ENCODE measurements around the gene SMIM35.

SMIM35 gene

GRCh38 chr11:118000850-118001228 lies 85.9 kb downstream of the SMIM35 start:
- FAIRE-seq, result no peak
- no peak for TF ChIP-seq CTCF (IDR thresholded peaks at IDR 0.05; ENCODE audit: insufficient read depth, missing control alignments)
- no peak for DNase-seq (ENCODE audit: insufficient read length, low spot score)

- TF ChIP-seq CTCF (IDR thresholded peaks at IDR 0.05; ENCODE audit: insufficient read depth, missing control alignments), result no peak
- no peak for DNase-seq (ENCODE audit: insufficient read length, low spot score)
- no peak for FAIRE-seq
Observed at GRCh38 chr11:118000067-118000849, 86.5 kb downstream of the SMIM35 start.

- FAIRE-seq, result no peak
- DNase-seq (ENCODE audit: insufficient read length, low spot score), result no peak
- no peak for TF ChIP-seq CTCF (IDR thresholded peaks at IDR 0.05; ENCODE audit: insufficient read depth, missing control alignments)
Observed at GRCh38 chr11:117999354-117999993, 87.3 kb downstream of the SMIM35 start.

GRCh38 chr11:117998664-117999353 lies 88.0 kb downstream of the SMIM35 start:
- no peak for TF ChIP-seq CTCF (IDR thresholded peaks at IDR 0.05; ENCODE audit: insufficient read depth, missing control alignments)
- FAIRE-seq (no peak), DNase-seq (ENCODE audit: insufficient read length, low spot score) (no peak)

GRCh38 chr11:117997823-117998579 lies 88.8 kb downstream of the SMIM35 start:
- TF ChIP-seq CTCF (IDR thresholded peaks at IDR 0.05; ENCODE audit: insufficient read depth, missing control alignments), result no peak
- FAIRE-seq, result no peak
- no peak for DNase-seq (ENCODE audit: insufficient read length, low spot score)

GRCh38 chr11:117997406-117997805 lies 89.4 kb downstream of the SMIM35 start:
- DNase-seq (ENCODE audit: insufficient read length, low spot score) (no peak), FAIRE-seq (no peak)
- TF ChIP-seq CTCF (IDR thresholded peaks at IDR 0.05; ENCODE audit: insufficient read depth, missing control alignments), result no peak
